GM18519 (cell line): Measurements from ENCODE around the gene BCR.

Experiments
- ATAC-seq: cut with Tn5 transposase; IDR thresholded peaks from one replicate; pipeline ENCODE4 v1.9.1; 2021; ENCODE audit warnings: mild to moderate bottlenecking, moderate library complexity; ENCODE audit not compliant: unreplicated experiment, low FRiP score

Gene BCR

GRCh38 chr22:23282986-23283385 is 102.7 kb downstream of the BCR start:
- ATAC-seq = no peak

GRCh38 chr22:23283591-23284503 is 103.5 kb downstream of the BCR start:
- no peak for ATAC-seq

GRCh38 chr22:23284504-23285033 is 104.3 kb downstream of the BCR start:
- no peak for ATAC-seq

- no peak for ATAC-seq
These were observed 104.9 kb downstream of the BCR start for GRCh38 chr22:23285236-23285635.

- ATAC-seq = no peak
These were observed 105.4 kb downstream of the BCR start for GRCh38 chr22:23285734-23286133.

GRCh38 chr22:23286296-23286695 is 106.0 kb downstream of the BCR start:
- no peak for ATAC-seq

GRCh38 chr22:23287136-23288095 is 107.1 kb downstream of the BCR start:
- no peak for ATAC-seq

- no peak for ATAC-seq
These were observed 108.2 kb downstream of the BCR start for GRCh38 chr22:23288301-23289129.

- no peak for ATAC-seq
These were observed 108.8 kb downstream of the BCR start for GRCh38 chr22:23289130-23289503.

GRCh38 chr22:23289851-23290724 is 109.8 kb downstream of the BCR start:
- ATAC-seq = no peak

- no peak for ATAC-seq
These were observed 111.6 kb downstream of the BCR start for GRCh38 chr22:23291806-23292452.

- ATAC-seq = no peak
These were observed 112.4 kb downstream of the BCR start for GRCh38 chr22:23292453-23293350.

- ATAC-seq = no peak
These were observed 113.4 kb downstream of the BCR start for GRCh38 chr22:23293720-23294119.

- ATAC-seq = no peak
These were observed 113.9 kb downstream of the BCR start for GRCh38 chr22:23294221-23294620.

- no peak for ATAC-seq
These were observed 120.2 kb downstream of the BCR start for GRCh38 chr22:23300476-23300875.

GRCh38 chr22:23301591-23301990 is 121.3 kb downstream of the BCR start:
- ATAC-seq = no peak

- ATAC-seq = no peak
These were observed 122.1 kb downstream of the BCR start for GRCh38 chr22:23302171-23303002.
